Vagina (tissue), 2 donors: ENCODE data around the gene ZCCHC14.
"Not testable (repeated sequence)": the region's sequence is repeated elsewhere in the genome, so short reads cannot be mapped to it uniquely, and the experiment has no call there.

ENCODE experiments used
- CTCF ChIP-seq, 3 experiments: fragments of 450-650 bp in 2 of 3; fragments of 200-600 bp in 1 of 3; sonication (generic) in 1 of 3; IDR thresholded peaks; one replicate each; pipeline ENCODE4 v1.5.1; 2017 to 2019; ENCODE audit warnings: antibody characterized with exemption in 3 of 3, mild to moderate bottlenecking in 2 of 3, moderate library complexity in 2 of 3
- POLR2A ChIP-seq, 2 donors: fragments of 450-650 bp; IDR thresholded peaks; one replicate each; pipeline ENCODE4 v1.6.1; 2017; ENCODE audit warnings: antibody characterized with exemption in 2 of 2, mild to moderate bottlenecking in 2 of 2, moderate library complexity in 2 of 2
- POLR2AphosphoS5 ChIP-seq, 2 donors: sonication (generic); formaldehyde crosslinking; IDR thresholded peaks; one replicate each; pipeline ENCODE4 v1.9.0; 2017; ENCODE audit warnings: antibody characterized with exemption in 2 of 2, mild to moderate bottlenecking in 2 of 2, low read depth in 1 of 2; ENCODE audit not compliant: insufficient read depth in 1 of 2

- TF ChIP-seq CTCF (IDR thresholded peaks at IDR 0.05); POLR2A (IDR thresholded peaks at IDR 0.05); POLR2AphosphoS5 (IDR thresholded peaks at IDR 0.05; ENCODE audit: insufficient read depth in 1 of 2, low read depth in 1 of 2): not testable (repeated sequence)
These were observed 11.1 kb downstream of the ZCCHC14 start for GRCh38 chr16:87481711-87482110.
